Colonic mucosa (tissue), 4 donors: ENCODE data around the gene CCDC191. TPM values are rescaled to one million over a fixed set of nuclear protein-coding genes. Genes with fewer than 3 reads are reported as not detected.

Source experiments
- DNase-seq: peaks from one replicate; pipeline ENCODE4 v3.0.0-alpha.2; 2020
- H3K27ac ChIP-seq: fragments of 200-600 bp; one replicate; pipeline ENCODE4 v1.8.0; 2021
- H3K27me3 ChIP-seq: fragments of 200-600 bp; one replicate; pipeline ENCODE4 v1.8.0; 2021
- H3K36me3 ChIP-seq: fragments of 200-600 bp; one replicate; pipeline ENCODE4 v1.8.0; 2021
- H3K4me1 ChIP-seq: fragments of 200-600 bp; one replicate; pipeline ENCODE4 v1.8.0; 2021; ENCODE audit warnings: mild to moderate bottlenecking
- H3K4me3 ChIP-seq: fragments of 200-600 bp; one replicate; pipeline ENCODE4 v1.8.0; 2021
- H3K9ac ChIP-seq, 2 donors: one replicate each; pipeline ENCODE4 v1.7.0; 2013; ENCODE audit warnings: control low read depth in 2 of 2, low read depth in 2 of 2, low read length in 2 of 2
- H3K9me3 ChIP-seq: fragments of 200-600 bp; one replicate; pipeline ENCODE4 v1.8.0; 2021
- CTCF ChIP-seq: fragments of 200-600 bp; IDR thresholded peaks from one replicate; pipeline ENCODE4 v1.8.0; 2022; ENCODE audit warnings: antibody characterized with exemption, mild to moderate bottlenecking
- intact Hi-C: fragments of 100-400 bp; cut with DNase I; formaldehyde crosslinking; loops from one replicate; pipeline ENCODE4 v1.14.1; 2022
- total RNA-seq, 2 donors: library from RNA; stranded (reverse); fragmentation: NEBNext Ultra II Directional in 1 of 2; extraction: Animal tissue kit (Norgen Biotek cat#: 25700) in 1 of 2; gene quantifications; one replicate each; pipeline ENCODE4 v1.2.1, GENCODE V29; 2021
- donor health status: healthy.
- donor health status: DM: no; HTN: no; CAD: no.
- donor health status: DM: no; HTN: no; CAD: no.

CCDC191 gene
- total RNA-seq, 2 donors from 2014 or later = 3.1 TPM

GRCh38 chr3:113946831-113947230, 109.5 kb downstream of the CCDC191 start:
- Histone ChIP-seq H3K36me3 (no peaks in the 10 kb centered on the region), H3K27me3 (no peaks in the 10 kb centered on the region), H3K4me1 (no peaks in the 10 kb centered on the region), H3K9ac (peak overlapping the region in 1 of 2 donors; percentile 73), H3K4me3 (peak overlapping the region; percentile 93), H3K9me3 (no peaks in the 10 kb centered on the region), H3K27ac (peak overlapping the region; percentile 59)
- intact Hi-C loops = loop anchor here (10.0 kb wide), 1 partner anchor 108 kb away; the partner anchor contains the start of genes CCDC191 and QTRT2
- DNase-seq = no peak
- TF ChIP-seq CTCF = no peak

DNA sequence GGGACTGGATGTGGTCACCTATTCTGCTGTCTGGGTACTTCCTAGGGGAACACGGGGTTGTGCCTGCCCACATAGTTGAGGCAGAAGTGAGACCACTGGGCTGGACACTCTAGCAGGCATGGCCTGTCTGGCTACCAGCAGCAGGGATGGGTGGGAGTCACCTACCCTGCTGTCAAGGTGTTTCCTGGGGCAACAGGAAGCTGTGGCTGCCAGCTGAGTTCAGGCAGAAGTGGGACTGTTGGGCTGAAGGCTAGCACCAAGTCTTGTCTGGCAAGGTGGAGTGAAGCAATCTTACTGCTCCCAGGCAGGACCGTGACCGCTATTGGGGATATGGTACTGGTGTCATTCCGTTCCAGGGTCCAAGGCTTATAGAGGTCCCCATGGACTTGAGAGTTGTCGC, 128.8 kb downstream of the CCDC191 start:
- no peak for DNase-seq
- no peaks in the 10 kb centered on the region for H3K27me3 ChIP-seq

GRCh38 chr3:113914646-113915045, 141.7 kb downstream of the CCDC191 start:
- intact Hi-C loops = loop anchor here (2.0 to 10.0 kb wide), 2 partner anchors 74 to 180 kb away; no protein-coding TSS in a partner anchor
- DNase-seq = no peak
- Histone ChIP-seq H3K4me1 (no peaks in the 10 kb centered on the region), H3K27ac (no peak overlapping the region), H3K9me3 (no peaks in the 10 kb centered on the region), H3K27me3 (no peaks in the 10 kb centered on the region), H3K9ac (no peak overlapping the region), H3K36me3 (no peaks in the 10 kb centered on the region), H3K4me3 (no peak overlapping the region)
- no peak for TF ChIP-seq CTCF

More for the DNA sequence above, 128.8 kb downstream of the CCDC191 start:
- Histone ChIP-seq H3K9ac (no peak overlapping the region), H3K27ac (no peak overlapping the region), H3K4me1 (no peaks in the 10 kb centered on the region), H3K9me3 (no peaks in the 10 kb centered on the region), H3K36me3 (no peaks in the 10 kb centered on the region), H3K4me3 (no peak overlapping the region)
- no peak for TF ChIP-seq CTCF
- intact Hi-C loops = no loop called here

Other genes starting within 250 kb of the CCDC191 start
- 10 to 100 TPM in 1 of 2 donors, 1 to 10 TPM in 1; 4.1 to 10.2 TPM for gene GRAMD1C, start 217.7 kb downstream of the CCDC191 start, total RNA-seq
- gene ZDHHC23, start 108.5 kb downstream of the CCDC191 start, total RNA-seq = 10 to 100 TPM; 31.3 to 33.2 TPM
- gene QTRT2, start 211 bp upstream of the CCDC191 start, total RNA-seq = 10 to 100 TPM; 20.3 to 25.6 TPM
- gene DRD3, start 122.5 kb upstream of the CCDC191 start, total RNA-seq = not detected
- not detected for gene ZNF80, start 181.1 kb upstream of the CCDC191 start, total RNA-seq
- gene TIGIT, start 237.5 kb upstream of the CCDC191 start, total RNA-seq = under 1 TPM; 0.37 to 0.40 TPM